Measurements from ENCODE around the gene RNF175.

The RNF175 gene

DNA sequence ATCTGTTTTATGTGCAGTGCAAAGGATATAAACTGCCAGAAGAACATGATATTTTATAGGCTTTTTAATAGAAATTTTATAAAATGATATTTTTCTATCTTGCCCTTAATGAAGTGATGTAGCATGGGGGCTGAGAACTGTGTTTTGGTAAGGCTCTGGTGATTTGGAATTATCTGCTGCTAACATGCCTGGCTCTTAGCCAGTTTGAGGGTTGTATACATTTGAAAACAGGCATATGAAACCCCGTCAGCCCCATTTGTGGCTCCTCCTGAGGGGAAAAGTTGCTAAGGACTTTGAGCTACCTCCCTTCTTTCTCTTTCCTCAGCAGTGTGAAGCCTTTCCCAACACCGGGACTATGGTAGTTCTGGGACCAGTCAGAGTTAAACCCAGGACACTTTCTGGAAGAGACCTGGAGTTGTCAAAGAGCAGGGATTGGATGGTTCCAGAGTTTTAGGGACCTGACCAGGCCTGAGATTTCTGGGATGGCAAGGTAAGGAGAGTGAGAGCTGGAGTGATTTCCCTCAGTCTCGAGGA is 24.4 kb upstream of the RNF175 start:
- DNase-seq (ENCODE audit: low read depth) = no peak

- no peak for DNase-seq (ENCODE audit: low read depth)
Observed at GRCh38 chr4:153782581-153782980, 22.8 kb upstream of the RNF175 start.

- no peak for DNase-seq (ENCODE audit: low read depth)
Observed at GRCh38 chr4:153781717-153782416, 22.0 kb upstream of the RNF175 start.

GRCh38 chr4:153781280-153781679 is 21.5 kb upstream of the RNF175 start:
- no peak for DNase-seq (ENCODE audit: low read depth)

- DNase-seq (ENCODE audit: low read depth) = no peak
Observed at GRCh38 chr4:153780876-153781275, 21.1 kb upstream of the RNF175 start.

GRCh38 chr4:153780221-153780620 is 20.4 kb upstream of the RNF175 start:
- no peak for DNase-seq (ENCODE audit: low read depth)

DNA sequence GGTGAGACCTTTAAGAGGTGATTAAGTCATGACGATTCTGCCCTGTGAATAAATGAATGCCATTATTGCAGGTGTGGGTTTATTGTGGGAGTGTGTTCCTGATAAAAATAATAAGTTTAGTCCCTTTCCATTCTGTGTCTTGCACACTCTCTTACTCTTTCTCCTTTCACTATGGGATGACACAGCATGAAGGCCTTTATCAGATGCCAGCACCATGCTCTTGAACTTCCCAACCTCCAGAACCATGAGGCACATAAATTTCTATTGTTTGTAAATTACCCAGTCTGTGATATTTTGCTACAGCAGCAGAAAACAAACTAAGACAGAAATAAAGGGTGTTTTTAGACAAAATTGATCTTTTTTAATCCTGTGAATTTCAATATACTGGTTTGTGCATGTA is 18.6 kb upstream of the RNF175 start:
- DNase-seq (ENCODE audit: low read depth) = no peak

- no peak for DNase-seq (ENCODE audit: low read depth)
Observed at GRCh38 chr4:153777421-153777820, 17.6 kb upstream of the RNF175 start.

GRCh38 chr4:153776601-153777000 is 16.8 kb upstream of the RNF175 start:
- DNase-seq (ENCODE audit: low read depth) = no peak

- DNase-seq (ENCODE audit: low read depth) = no peak
Observed at GRCh38 chr4:153773236-153773690, 13.4 kb upstream of the RNF175 start.

GRCh38 chr4:153771046-153771445 is 11.2 kb upstream of the RNF175 start:
- DNase-seq (ENCODE audit: low read depth) = no peak

- DNase-seq (ENCODE audit: low read depth) = no peak
Observed at GRCh38 chr4:153766758-153767157, 6.9 kb upstream of the RNF175 start.

GRCh38 chr4:153765894-153766293 is 6.1 kb upstream of the RNF175 start:
- no peak for DNase-seq (ENCODE audit: low read depth)

- DNase-seq (ENCODE audit: low read depth) = no peak
Observed at GRCh38 chr4:153764601-153765368, 5.0 kb upstream of the RNF175 start.

- no peak for DNase-seq (ENCODE audit: low read depth)
Observed at GRCh38 chr4:153763404-153763803, 3.6 kb upstream of the RNF175 start.

- no peak for DNase-seq (ENCODE audit: low read depth)
Observed at GRCh38 chr4:153758688-153759406, 977 bp downstream of the RNF175 start.

GRCh38 chr4:153758136-153758535 is 1.7 kb downstream of the RNF175 start:
- no peak for DNase-seq (ENCODE audit: low read depth)

GRCh38 chr4:153757407-153757806 is 2.4 kb downstream of the RNF175 start:
- DNase-seq (ENCODE audit: low read depth) = no peak

DNA sequence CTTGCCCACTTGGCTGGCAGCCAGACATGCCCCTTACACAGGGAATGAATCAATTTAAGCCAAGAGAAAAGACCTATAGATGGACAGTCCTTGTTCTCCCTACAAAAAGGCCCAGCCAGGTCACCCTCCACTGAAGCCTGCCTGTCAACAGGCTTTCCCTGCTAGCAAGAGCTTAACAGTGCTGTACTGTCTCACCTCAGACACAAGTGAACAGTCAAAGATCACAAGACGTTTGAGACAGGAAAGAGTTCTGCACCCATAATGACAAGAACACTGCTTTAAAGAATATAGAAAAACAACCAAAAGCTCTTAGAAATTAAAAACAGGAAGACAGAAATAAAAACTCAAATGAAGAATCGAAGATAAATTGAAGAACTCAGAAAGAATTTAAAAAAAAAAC is 4.6 kb downstream of the RNF175 start:
- DNase-seq (ENCODE audit: low read depth) = no peak

- DNase-seq (ENCODE audit: low read depth) = peak; percentile 24
Observed at GRCh38 chr4:153750197-153750817, 9.5 kb downstream of the RNF175 start.

DNA sequence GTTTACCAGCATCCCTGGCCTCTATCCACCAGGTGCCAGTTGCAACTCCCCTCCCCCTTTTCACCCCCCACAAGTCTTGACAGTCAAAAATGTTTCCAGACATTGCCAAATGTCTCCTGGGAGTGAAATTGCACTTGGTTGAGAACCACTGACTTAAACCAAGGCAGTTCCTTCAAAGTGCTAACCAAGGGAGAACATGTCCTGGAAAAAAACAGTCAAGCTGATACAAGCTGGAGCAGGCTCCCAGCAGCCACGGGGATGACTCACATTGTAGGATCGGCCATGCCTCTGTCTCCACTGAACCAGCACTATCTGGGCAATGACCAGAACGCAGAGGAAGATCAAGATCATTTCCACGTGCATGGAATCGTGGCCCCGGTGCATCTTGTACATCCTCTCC is 11.4 kb downstream of the RNF175 start:
- no peak for DNase-seq (ENCODE audit: low read depth)

GRCh38 chr4:153747406-153747955 is 12.3 kb downstream of the RNF175 start:
- no peak for DNase-seq (ENCODE audit: low read depth)

Data from stimulated activated CD8-positive, alpha-beta memory T cell treated with anti-CD3 and anti-CD28 coated beads, Interleukin-15, amount 100 ng/mL, for 1 hour (primary cell).